ENCODE data around the gene PRMT3.

- no peak for TF ChIP-seq GATA3 (IDR thresholded peaks at IDR 0.05; ENCODE audit: low read depth, low read length)
- no peak for TF ChIP-seq GATA2 (IDR thresholded peaks at IDR 0.05; ENCODE audit: low read depth, low read length)
These were observed 142.2 kb downstream of the PRMT3 start for GRCh38 chr11:20529757-20530156.

Measured in SH-SY5Y (cell line).